ENCODE data around the gene RCOR1.

DNA sequence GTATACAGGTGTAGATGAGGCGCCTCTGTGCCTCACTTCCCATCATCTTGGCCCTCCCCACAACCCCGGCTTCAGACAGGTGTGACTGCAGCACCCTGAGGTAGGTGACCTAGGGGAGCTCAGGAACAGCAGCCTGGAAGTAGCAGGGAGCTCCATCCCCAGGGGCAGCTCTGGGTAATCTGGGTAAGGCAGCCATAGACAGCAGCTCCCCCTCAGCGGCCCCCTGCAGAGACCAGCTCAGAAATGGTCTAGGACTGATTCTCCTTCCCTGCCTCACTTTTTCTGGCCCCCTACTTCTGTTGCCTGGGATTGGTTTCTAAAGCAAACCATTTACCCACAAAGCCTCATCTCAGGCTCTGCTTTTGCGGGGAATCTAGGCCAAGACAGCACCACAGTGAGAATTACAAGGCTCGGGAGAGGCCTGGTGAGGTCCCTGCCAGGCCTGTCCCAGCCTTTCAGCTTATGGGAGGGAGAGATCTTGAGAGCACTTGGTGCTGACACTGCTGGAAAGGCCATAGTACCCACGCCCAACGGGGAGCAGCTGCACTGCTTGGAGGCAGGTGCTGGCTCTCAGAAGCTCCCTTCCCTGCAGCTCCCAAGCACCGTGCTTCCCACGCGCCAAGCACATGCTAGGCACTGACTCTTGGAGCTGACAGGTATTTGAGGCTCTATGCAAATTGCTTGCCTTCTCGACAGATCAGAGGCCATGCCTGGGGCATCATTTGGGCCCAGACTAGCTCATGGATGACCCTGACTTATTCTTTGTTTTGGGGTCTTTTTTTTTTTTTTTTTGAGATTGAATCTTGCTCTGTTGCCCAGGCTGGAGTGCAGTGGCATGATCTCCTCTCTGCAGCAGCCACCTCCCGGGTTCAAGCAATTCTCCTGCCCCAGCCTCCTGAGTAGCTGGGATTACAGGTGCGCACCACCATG, 139.7 kb downstream of the RCOR1 start:
- TF ChIP-seq, protein P1, sequence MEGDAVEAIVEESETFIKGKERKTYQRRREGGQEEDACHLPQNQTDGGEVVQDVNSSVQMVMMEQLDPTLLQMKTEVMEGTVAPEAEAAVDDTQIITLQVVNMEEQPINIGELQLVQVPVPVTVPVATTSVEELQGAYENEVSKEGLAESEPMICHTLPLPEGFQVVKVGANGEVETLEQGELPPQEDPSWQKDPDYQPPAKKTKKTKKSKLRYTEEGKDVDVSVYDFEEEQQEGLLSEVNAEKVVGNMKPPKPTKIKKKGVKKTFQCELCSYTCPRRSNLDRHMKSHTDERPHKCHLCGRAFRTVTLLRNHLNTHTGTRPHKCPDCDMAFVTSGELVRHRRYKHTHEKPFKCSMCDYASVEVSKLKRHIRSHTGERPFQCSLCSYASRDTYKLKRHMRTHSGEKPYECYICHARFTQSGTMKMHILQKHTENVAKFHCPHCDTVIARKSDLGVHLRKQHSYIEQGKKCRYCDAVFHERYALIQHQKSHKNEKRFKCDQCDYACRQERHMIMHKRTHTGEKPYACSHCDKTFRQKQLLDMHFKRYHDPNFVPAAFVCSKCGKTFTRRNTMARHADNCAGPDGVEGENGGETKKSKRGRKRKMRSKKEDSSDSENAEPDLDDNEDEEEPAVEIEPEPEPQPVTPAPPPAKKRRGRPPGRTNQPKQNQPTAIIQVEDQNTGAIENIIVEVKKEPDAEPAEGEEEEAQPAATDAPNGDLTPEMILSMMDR (IDR thresholded peaks at IDR 0.05): no peak
- TF ChIP-seq POLR2AphosphoS5 (IDR thresholded peaks at IDR 0.05) (no peak), EP300 (IDR thresholded peaks at IDR 0.05) (no peak)

All from upper lobe of left lung (tissue), 4 donors.